ENCODE results near the gene LRRN3. TPM values are rescaled to one million over a fixed set of nuclear protein-coding genes. Genes with fewer than 3 reads are reported as not detected.

LRRN3 gene
- 0.07 to 0.08 TPM in 2 of 5 replicates, not detected in the others for total RNA-seq (2022; extraction: Qiagen RNA extraction; ENCODE audit: low read depth)

DNA sequence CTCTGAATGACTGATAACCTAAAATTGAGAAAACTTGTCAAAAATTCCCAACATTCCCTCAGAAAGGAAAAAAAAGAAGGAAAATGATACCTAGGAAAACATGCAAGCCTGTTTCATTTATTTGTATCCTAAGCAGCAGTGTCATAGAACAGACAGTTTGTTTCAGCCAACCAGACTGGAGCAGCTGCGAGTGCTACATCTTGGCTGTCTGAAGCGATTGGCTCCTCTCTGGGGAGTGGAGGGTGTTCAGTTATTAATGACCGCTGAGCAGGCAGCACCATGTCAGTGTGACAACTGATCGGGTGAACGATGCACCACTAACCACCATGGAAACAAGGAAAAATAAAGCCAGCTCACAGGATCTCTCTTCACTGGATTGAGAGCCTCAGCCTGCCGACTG lies at the start of gene LRRN3:
LRRN3 (plus strand) TSS at position 282 of the 400 bp plus-strand sequence. CDS start 31,646 bp downstream, outside the sequence.

Measured in A549 treated with RU486 at 1 μM for 4 hours (cell line).